Fibroblast of skin of abdomen (primary cell): Measurements from ENCODE around the gene SORL1.

Source experiments
- DNase-seq: peaks from one replicate; pipeline ENCODE4 v3.0.0-alpha.2; 2013

The SORL1 gene

DNA sequence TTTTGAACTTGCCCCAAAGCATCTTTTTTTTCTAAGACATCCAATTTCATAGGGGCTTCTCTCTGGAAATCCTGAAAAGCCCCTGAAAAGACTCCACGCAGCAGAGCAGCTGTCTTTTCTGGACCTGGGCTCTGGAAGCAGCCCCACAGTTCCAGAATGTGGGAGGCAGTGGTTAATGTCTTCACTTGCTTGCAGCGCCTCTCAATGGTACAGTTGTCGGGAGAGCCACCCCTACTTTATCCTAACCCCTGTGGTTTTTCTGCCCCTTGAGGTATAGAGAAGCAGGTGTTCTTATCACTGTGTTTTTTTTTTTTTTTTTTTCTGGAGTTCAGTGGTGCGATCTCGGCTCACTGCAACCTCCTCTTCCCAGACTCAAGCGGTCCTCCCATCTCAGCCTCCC lies 84.0 kb downstream of the SORL1 start:
- no peak for DNase-seq

GRCh38 chr11:121538054-121538453 lies 85.9 kb downstream of the SORL1 start:
- DNase-seq: no peak

- no peak for DNase-seq
Measured at GRCh38 chr11:121539000-121539399, 86.9 kb downstream of the SORL1 start.

DNA sequence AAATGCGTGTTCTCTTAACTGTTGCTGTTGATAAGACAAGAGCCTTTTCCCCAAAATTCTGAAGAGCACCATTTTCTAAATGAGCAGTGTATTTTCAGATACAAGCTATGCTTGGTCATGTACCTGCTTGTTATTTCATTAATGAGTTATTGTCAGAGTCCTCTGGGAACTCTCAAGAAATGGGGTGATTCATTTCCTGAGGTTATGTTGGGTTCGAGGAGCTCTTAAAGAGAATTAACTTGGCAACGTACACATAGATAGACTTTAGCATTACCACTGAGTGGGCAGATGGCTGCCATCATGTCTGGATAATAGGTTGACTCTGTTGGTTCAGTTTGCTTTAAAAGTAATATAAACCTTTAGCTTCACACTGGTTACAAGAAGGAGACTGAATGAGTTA lies 88.5 kb downstream of the SORL1 start:
- no peak for DNase-seq

- no peak for DNase-seq
Measured at GRCh38 chr11:121543836-121544380, 91.8 kb downstream of the SORL1 start.

GRCh38 chr11:121544956-121545355 lies 92.8 kb downstream of the SORL1 start:
- no peak for DNase-seq

DNA sequence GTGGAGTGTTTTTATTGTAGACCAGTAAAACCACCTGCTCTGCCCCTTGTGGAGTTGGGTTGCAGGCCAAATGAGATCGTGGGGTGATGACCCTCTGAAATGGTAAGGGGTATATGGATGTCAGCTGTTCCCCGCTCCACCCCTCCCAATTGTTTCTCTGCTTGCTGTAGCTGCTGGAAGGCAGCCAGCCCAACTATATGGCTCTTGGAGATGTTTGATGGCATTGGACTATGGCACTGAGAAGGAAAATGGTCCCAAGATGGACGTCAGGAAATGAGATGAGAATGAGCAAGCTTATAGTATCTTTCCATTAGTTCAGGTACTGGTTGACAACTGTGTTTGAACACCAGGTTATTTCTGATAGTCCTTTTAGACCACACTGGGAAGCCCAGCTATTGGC lies 95.5 kb downstream of the SORL1 start:
- no peak for DNase-seq

GRCh38 chr11:121550247-121551030 lies 98.3 kb downstream of the SORL1 start:
- no peak for DNase-seq

DNA sequence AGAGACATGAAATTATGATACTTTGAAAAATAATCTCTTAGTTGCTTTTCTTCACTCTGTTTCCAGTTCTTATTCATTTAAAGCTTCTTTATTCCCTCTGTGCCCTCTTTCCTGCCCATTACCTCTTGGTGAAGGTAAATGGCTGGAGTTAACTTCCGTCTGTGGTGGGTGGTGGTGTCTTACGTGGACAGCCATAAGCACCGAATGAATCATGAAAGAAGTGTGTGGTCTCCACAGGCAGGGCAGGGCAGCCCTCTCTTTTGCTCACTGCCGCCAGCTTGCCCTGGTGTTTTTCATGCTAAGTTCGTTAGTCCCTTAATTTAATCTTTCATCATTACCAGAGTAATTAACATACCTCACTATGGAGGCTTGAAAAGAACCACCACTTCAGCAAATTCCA lies 99.3 kb downstream of the SORL1 start:
- DNase-seq: no peak

DNA sequence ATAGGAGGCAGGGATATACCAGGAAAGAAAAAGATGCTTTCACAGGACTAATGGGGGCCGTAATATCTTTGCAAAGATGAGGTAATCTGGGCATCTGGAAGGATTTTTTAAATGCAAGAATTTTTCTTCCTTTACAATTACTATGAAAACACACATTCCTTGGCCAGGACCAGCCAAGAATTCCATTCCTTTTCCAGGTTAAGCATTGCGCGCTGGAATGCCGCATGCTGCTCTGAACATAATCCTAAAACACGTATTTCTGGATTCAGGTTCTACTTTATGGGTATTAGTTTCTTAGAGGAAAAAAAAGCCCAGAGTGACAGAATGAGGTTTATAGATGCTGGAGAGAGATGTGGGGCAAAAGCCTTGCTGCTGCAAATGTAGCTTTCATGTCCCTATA lies 100.0 kb downstream of the SORL1 start:
- DNase-seq: no peak

DNA sequence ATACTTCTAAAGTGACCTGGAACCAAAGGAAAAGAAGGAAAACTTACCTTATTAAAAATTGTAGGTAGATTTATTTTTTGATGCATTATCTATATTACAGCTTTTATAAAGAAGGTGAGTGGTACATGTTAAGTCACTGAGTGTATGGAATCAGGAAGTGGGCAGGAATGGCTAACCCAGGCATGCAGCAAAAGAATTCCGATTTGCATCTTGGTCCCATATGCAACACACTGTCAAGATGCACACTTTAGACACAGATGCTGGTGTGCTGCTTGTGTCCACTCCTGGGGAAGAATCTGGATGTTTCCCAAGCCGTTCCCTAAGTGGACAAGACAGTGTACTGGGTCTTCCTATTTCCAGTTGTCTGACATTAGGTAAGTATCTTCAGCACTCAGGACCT lies 100.5 kb downstream of the SORL1 start:
- DNase-seq: no peak

GRCh38 chr11:121553389-121553788 lies 101.3 kb downstream of the SORL1 start:
- DNase-seq: no peak

- no peak for DNase-seq
Measured at GRCh38 chr11:121553806-121554205, 101.7 kb downstream of the SORL1 start.

- DNase-seq: no peak
Measured at GRCh38 chr11:121554552-121554951, 102.4 kb downstream of the SORL1 start.

- DNase-seq: no peak
Measured at GRCh38 chr11:121555121-121555520, 103.0 kb downstream of the SORL1 start.

- DNase-seq: no peak
Measured at GRCh38 chr11:121556937-121557336, 104.8 kb downstream of the SORL1 start.

DNA sequence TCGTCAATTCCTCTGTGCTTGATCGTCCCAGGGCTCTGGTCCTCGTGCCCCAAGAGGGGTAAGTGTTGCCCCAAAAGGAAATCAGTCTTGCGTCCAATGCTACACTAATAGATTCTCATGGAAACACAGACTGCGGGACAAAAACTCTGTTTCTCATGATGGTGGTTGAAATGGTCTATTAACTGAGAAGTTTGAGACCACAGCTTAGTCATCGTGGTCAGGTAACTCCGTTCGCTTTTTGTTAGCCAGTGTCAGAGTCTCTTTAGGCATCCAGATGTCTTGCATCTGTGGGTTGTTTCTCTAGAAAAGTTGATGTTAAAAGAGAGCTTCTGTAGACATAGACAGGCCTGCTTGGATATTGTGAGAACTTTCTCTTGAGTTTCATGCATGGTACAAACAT lies 105.2 kb downstream of the SORL1 start:
- DNase-seq: no peak

- no peak for DNase-seq
Measured at GRCh38 chr11:121559606-121560200, 107.6 kb downstream of the SORL1 start.

GRCh38 chr11:121560236-121560635 lies 108.1 kb downstream of the SORL1 start:
- no peak for DNase-seq

DNA sequence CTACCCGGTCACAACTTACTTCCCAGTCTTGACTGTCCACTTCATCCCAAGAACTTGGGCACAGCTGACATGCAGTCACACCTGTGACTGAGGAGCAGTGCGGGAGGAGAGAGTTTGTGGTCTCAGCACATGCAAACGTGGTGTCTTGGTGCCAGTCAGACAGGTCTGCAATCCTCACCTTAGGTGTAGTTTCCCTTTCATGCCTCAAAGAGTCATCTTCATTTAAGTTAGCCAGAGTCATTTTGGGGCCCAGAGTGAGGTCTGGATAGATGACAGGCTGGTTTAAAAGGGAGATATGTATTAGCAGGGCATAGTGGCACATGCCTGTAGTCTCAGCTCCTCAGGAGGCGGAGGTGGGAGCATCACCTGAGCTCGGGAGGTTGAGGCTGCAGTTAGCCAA lies 109.1 kb downstream of the SORL1 start:
- no peak for DNase-seq

- no peak for DNase-seq
Measured at GRCh38 chr11:121561716-121562115, 109.6 kb downstream of the SORL1 start.

DNA sequence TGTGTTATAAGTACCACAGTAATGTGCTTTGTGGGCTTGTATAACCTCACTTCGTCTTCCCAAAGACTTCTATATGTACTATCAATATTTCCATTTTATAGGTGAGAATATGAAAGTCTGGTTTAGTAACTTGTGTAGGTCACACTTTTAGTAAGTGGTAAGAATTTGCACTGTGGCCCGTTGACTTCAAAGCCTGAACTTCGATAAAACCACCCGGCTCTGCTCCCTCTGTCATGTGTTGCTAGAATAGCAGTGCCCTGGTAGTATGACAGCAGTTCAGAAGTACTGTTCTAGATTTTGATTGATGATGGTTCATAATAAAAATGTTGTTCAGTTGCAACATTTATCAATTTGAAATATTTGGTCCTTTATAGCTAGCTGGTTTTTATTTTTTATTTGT lies 110.9 kb downstream of the SORL1 start:
- no peak for DNase-seq

DNA sequence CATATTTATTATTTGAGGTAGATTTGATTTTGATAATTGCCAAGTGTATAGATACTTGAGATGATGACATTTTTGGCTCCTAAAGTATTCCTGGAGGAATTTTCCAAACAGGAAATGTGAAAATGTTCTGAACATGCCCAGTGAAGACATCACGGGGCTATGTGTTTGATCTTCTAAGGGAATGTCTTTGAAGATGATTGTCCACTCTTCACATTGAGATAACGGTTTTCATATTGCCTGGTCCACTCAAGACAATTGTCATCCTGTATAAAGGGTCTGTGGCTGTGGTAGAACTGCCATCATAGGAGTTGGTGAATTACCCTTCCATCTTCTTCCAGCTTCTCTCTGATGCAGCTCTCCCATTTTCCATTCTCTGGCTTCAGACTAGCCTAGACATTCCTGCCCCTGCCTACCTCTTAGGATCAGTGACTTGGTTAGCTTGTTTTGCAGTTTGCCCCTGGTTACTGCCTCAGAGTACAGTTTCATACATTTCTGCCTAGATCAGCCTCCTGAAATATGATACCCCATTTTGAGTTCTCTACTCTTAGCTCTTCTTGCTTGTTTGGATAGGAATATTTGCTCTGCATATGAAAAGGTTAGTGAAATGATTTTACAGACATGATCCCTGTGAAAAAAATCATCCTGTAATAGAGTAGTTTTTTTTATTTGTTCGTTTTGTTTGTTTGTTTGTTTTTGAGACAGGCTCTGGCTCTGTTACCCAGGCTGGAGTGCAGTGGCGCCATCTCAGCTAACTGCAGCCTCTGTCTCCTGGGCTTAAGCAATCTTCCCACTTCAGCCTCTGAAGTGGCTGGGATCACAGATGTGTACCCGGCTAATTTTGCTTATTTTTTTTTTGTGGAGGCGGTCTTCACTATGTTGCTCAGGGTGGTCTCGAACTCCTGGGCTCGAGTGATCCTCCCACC lies 112.0 kb downstream of the SORL1 start:
- no peak for DNase-seq
